K562 (cell line): ENCODE measurements around the gene EIF3K. TPM values are rescaled to one million over a fixed set of nuclear protein-coding genes. Genes with fewer than 3 reads are reported as not detected.

ENCODE experiments used
- ATAC-seq: fragments of 200-7000 bp; cut with Tn5 transposase; 3 replicates; pipeline ENCODE4 v1.9.1; 2020; ENCODE audit warnings: moderate library complexity
- BruUV-seq: library from RNA; stranded (reverse); fragments of 400-500 nt; replicated peaks from 2 replicates; lab custom pipeline; 2021; lab: Mats Ljungman, UMichigan
- CTCF ChIA-PET: fragments of 300-600 bp; formaldehyde crosslinking; extraction: SDS; loops from one replicate; lab custom pipeline; 2021; ENCODE audit warnings: low intra/inter-chr PET ratio; lab: Yijun Ruan, JAX
- POLR2A ChIA-PET: fragments of 300-600, 350-650 bp; sonication (Branson Sonifier 250); formaldehyde crosslinking; extraction: SDS; loops from one replicate; lab custom pipeline; 2021; ENCODE audit warnings: antibody characterized with exemption, inconsistent platforms; lab: Yijun Ruan, JAX
- DNase-seq, 4 experiments: peaks; one replicate each; pipeline versions ENCODE4 v3.0.0 to v3.0.0-alpha.2; 2011 to 2018; ENCODE audit warnings: low spot score in 3 of 4, mixed read lengths in 3 of 4; ENCODE audit errors: extremely low read depth in 1 of 4
- FAIRE-seq: peaks from 2 replicates; lab custom pipeline; 2011; peaks lifted over from hg19 to GRCh38; lab: Jason Lieb, UNC
- H2AFZ ChIP-seq: 2 replicates; pipeline ENCODE4 v1.6.0; 2011; ENCODE audit warnings: low read depth, low read length, control low read depth, inconsistent platforms
- H3K27ac ChIP-seq: fragments of 200-600 bp; 3 replicates; pipeline ENCODE4 v1.8.0; 2011; ENCODE audit warnings: low read depth, mild to moderate bottlenecking, control low read depth, inconsistent platforms, low read length, moderate library complexity, mixed read lengths; ENCODE audit errors: extremely low read depth
- H3K27me3 ChIP-seq, 2 experiments: fragments of 300-600 bp in 1 of 2; 2 replicates in 1 of 2; 3 replicates in 1 of 2; pipeline versions ENCODE4 v1.6.0 to v1.8.0; 2011; ENCODE audit warnings: inconsistent platforms in 2 of 2, low read length in 2 of 2, mild to moderate bottlenecking in 1 of 2, mixed read lengths in 1 of 2, moderate library complexity in 1 of 2; ENCODE audit not compliant: control insufficient read depth in 2 of 2, insufficient read depth in 2 of 2
- H3K36me3 ChIP-seq: fragments of 300-600 bp; 3 replicates; pipeline ENCODE4 v1.8.0; 2011; ENCODE audit warnings: mild to moderate bottlenecking, low read length, inconsistent platforms; ENCODE audit not compliant: control insufficient read depth, insufficient read depth
- H3K4me1 ChIP-seq, 2 experiments: fragments of 200-600 bp in 1 of 2; replicated peaks in 1 of 2; 2 replicates in 1 of 2; 3 replicates in 1 of 2; pipeline versions ENCODE4 v1.5.1 to v1.8.0; 2011; ENCODE audit warnings: inconsistent platforms in 2 of 2, low read length in 2 of 2, mild to moderate bottlenecking in 1 of 2, mixed read lengths in 1 of 2, moderate library complexity in 1 of 2; ENCODE audit not compliant: control insufficient read depth in 2 of 2, insufficient read depth in 2 of 2
- H3K4me2 ChIP-seq: 2 replicates; pipeline ENCODE4 v1.6.1; 2011; ENCODE audit warnings: low read length, control low read depth, inconsistent platforms, mixed read lengths; ENCODE audit not compliant: insufficient read depth
- H3K4me3 ChIP-seq: fragments of 200-600 bp; sonication (generic), shearing (Covaris generic); 2 replicates; pipeline ENCODE4 v1.5.1; 2016; ENCODE audit warnings: control low read depth, inconsistent platforms
- H3K79me2 ChIP-seq: fragments of 200-600 bp; 3 replicates; pipeline ENCODE4 v1.8.0; 2011; ENCODE audit warnings: low read length, inconsistent platforms; ENCODE audit not compliant: control insufficient read depth, insufficient read depth
- H3K9ac ChIP-seq, 2 experiments: 2 replicates each; pipeline versions ENCODE4 v1.6.0 to v1.6.1; 2011; ENCODE audit warnings: low read depth in 2 of 2, low read length in 2 of 2, control low read depth in 1 of 2, inconsistent platforms in 1 of 2, mild to moderate bottlenecking in 1 of 2, mixed read lengths in 1 of 2; ENCODE audit not compliant: insufficient read depth in 1 of 2
- H3K9me1 ChIP-seq: one replicate; pipeline ENCODE4 v1.6.0; 2011; ENCODE audit warnings: inconsistent platforms, mild to moderate bottlenecking, low read length, moderate library complexity; ENCODE audit not compliant: control insufficient read depth, insufficient read depth
- H3K9me3 ChIP-seq: replicated peaks from 2 replicates; pipeline ENCODE4 v1.5.1; 2011; ENCODE audit warnings: low read depth, low read length, inconsistent platforms; ENCODE audit not compliant: control insufficient read depth, insufficient read depth
- H4K20me1 ChIP-seq: replicated peaks from 2 replicates; pipeline ENCODE4 v1.6.1; 2011; ENCODE audit warnings: low read length, inconsistent platforms, mixed read lengths; ENCODE audit not compliant: control insufficient read depth, insufficient read depth
- BCOR ChIP-seq: fragments of 450-650 bp; IDR thresholded peaks from 2 replicates; pipeline ENCODE4 v1.6.1; 2016
- CBFA2T2 ChIP-seq: fragments of 450-650 bp; conservative IDR thresholded peaks from 2 replicates; pipeline ENCODE4 v1.6.1; 2017; ENCODE audit warnings: mild to moderate bottlenecking
- ILK ChIP-seq: fragments of 450-650 bp; IDR thresholded peaks from 2 replicates; pipeline ENCODE4 v1.6.1; 2016; ENCODE audit warnings: missing genetic modification characterization, low read depth, mild to moderate bottlenecking, missing compliant biosample characterization, moderate library complexity, borderline replicate concordance
- KDM1A ChIP-seq, 2 experiments: fragments of 450-650 bp; IDR thresholded peaks; 2 replicates each; pipeline ENCODE4 v1.6.1; 2016; ENCODE audit warnings: mild to moderate bottlenecking in 2 of 2
- NR1H2 ChIP-seq: sonication (generic); formaldehyde crosslinking; IDR thresholded peaks from 2 replicates; pipeline ENCODE4 v1.4.0; 2020; ENCODE audit warnings: mild to moderate bottlenecking, missing genetic modification reagents
- OTX1 ChIP-seq: fragments of 450-650 bp; formaldehyde crosslinking; IDR thresholded peaks from 2 replicates; pipeline ENCODE4 v1.4.0; 2022; ENCODE audit warnings: mild to moderate bottlenecking
- POLR2G ChIP-seq: fragments of 200-400 bp; formaldehyde crosslinking; IDR thresholded peaks from 2 replicates; pipeline ENCODE4 v1.6.1; 2017; ENCODE audit warnings: low read depth, mild to moderate bottlenecking, antibody characterized with exemption, low read length, moderate library complexity
- RBM25 ChIP-seq: fragments of 200-400 bp; formaldehyde crosslinking; IDR thresholded peaks from 2 replicates; pipeline ENCODE4 v1.6.1; 2018; ENCODE audit warnings: low read length, low read depth, moderate library complexity; ENCODE audit not compliant: severe bottlenecking
- TCF7 ChIP-seq: sonication (generic); IDR thresholded peaks from 2 replicates; pipeline ENCODE4 v1.6.1; 2016; ENCODE audit warnings: antibody characterized with exemption, borderline replicate concordance
- ZFX ChIP-seq: sonication (generic); formaldehyde crosslinking; IDR thresholded peaks from 2 replicates; pipeline ENCODE4 v1.8.0; 2022; ENCODE audit warnings: mild to moderate bottlenecking, missing genetic modification reagents, moderate library complexity
- ZNF695 ChIP-seq: fragments of 450-650 bp; formaldehyde crosslinking; IDR thresholded peaks from 2 replicates; pipeline ENCODE4 v1.4.0; 2020; ENCODE audit warnings: mild to moderate bottlenecking, moderate library complexity
- ZNF699 ChIP-seq: fragments of 250-450 bp; sonication (Bioruptor Pico); IDR thresholded peaks from 2 replicates; pipeline ENCODE4 v1.8.0; 2021; ENCODE audit warnings: mild to moderate bottlenecking, moderate library complexity; ENCODE audit not compliant: insufficient replicate concordance
- WGBS: fragments of 100-300 bp; shearing (Covaris generic); methylation state at CpG from one replicate; pipeline ENCODE4 v1.1.6; 2016; ENCODE audit warnings: low coverage, mixed read lengths; ENCODE audit not compliant: insufficient coverage; ENCODE audit errors: missing lambda C conversion rate; 5-methylcytosine and 5-hydroxymethylcytosine counted together
- in situ Hi-C: fragments of 300-500 bp; cut with MboI; formaldehyde crosslinking; loops from 4 replicates; pipeline ENCODE4 v1.15.0; 2018; ENCODE audit warnings: inconsistent platforms, mixed read lengths
- intact Hi-C: fragments of 100-400 bp; cut with micrococcal nuclease; formaldehyde crosslinking; loops from 2 replicates; pipeline ENCODE4 v1.14.2; 2022
- polyA plus RNA-seq, 8 experiments: library from polyadenylated mRNA; depleted of rRNA in 4 of 8; stranded (reverse) in 5 of 8; unstranded in 3 of 8; fragments of >200 nt; fragmentation: Nextera tagmentation in 2 of 8; fragmentation: Illumina TruSeq in 1 of 8; extraction: Ambion mirVana in 2 of 8; extraction: Trizol in 1 of 8; gene quantifications; 2 replicates each; pipeline versions ENCODE4 v1.2.1 to v1.2.3, GENCODE V29; 2011 to 2014; ENCODE audit warnings: inconsistent platforms in 1 of 8, missing spikeins in 1 of 8
- total RNA-seq, 7 experiments: library from RNA; depleted of rRNA in 6 of 7; stranded (reverse); fragments of >200 nt in 6 of 7; fragmentation: Illumina TruSeq in 2 of 7; extraction: Trizol in 2 of 7; gene quantifications; 2 replicates each; pipeline versions ENCODE4 v1.2.1 to v1.2.3, GENCODE V29; 2011 to 2021; ENCODE audit warnings: low replicate concordance in 1 of 7
- TF ChIP-seq, protein P1 (sequence below): sonication (generic); formaldehyde crosslinking; IDR thresholded peaks from 2 replicates; pipeline ENCODE4 v1.8.0; 2022; ENCODE audit warnings: mild to moderate bottlenecking, missing genetic modification reagents
- TF ChIP-seq, protein P2 (sequence below): sonication (generic); formaldehyde crosslinking; IDR thresholded peaks from 2 replicates; pipeline ENCODE4 v1.8.0; 2022; ENCODE audit warnings: mild to moderate bottlenecking, missing genetic modification reagents
- TF ChIP-seq, protein P3 (sequence below): fragments of 150-350 bp; IDR thresholded peaks from 2 replicates; pipeline ENCODE4 v1.6.1; 2014; ENCODE audit warnings: low read depth, mild to moderate bottlenecking, low read length, borderline replicate concordance

The EIF3K gene
- total and polyA plus RNA-seq, 9 of the 15 experiments (the other 6 are each of a cell fraction or from before 2014, with no cell fraction given) = 387 to 1,827 (median 733) TPM

DNA sequence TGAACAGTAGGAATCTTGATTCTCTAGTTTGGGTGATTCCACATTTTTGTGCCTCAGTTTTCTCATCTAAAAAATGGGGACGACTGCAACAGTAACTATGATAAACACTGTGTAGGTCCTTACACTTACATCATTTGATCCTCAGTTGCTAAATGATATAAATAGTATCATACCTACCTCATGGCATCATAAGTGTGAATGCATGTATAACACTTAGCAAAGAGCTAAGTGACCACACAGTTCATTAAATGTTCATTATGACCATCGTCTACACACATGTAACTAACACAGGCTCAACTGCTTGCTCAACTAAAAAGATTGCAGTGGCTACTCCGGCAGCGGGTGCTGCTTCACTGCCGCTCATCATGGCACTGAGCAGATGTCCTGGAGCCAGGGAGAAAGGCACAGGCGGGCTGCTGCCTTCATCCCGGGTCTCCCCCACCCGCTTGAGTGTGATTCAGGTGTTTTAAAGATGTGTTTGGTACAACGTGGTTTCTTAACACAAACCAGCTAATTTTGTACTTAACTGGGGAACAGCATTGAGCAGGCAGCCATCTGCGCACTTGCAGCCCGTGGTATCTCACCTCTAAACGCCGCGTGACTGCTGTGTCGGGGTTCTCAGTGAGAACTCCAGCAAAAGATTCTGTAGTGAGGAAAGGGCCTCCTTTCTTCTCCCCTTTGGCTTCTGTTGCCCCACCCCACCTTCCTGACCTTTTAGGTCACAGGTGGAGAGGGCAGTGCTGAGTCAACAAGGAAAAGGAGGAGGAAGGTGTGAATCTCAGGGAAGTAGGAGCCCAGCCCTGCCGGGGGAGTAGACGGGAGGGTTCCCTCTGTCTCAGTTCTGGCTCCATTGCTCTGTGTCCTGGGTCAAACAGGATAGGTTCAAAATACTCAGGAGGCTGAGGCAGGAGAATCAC lies 16.8 kb downstream of the EIF3K start:
- intact Hi-C loops = loop anchor here (2.0 to 10.0 kb wide), 4 partner anchors 42 to 295 kb away; partner anchors contain the start of genes MRPS12 and SARS2
- H3K79me2 ChIP-seq = no peaks in the 10 kb centered on the region

More for the DNA sequence above, 16.8 kb downstream of the EIF3K start:
- POLR2A ChIA-PET = interaction anchor here (0.7 to 2.1 kb wide), 2 partner anchors 17 to 185 kb away, joined by 4 to 13 read pairs; partner anchors contain the start of gene EIF3K
- no peak overlapping the region for H3K4me3 ChIP-seq
- 79% methylated on average over 17 of the region's 17 CpGs for WGBS
- BruUV-seq = no TSS peak
- FAIRE-seq = no peak
- H4K20me1 ChIP-seq = no peaks in the 10 kb centered on the region
- in situ Hi-C loops = no loop called here
- DNase-seq = no peak
- CTCF ChIA-PET = interaction anchor here (0.7 to 1.9 kb wide), 9 partner anchors 91 to 734 kb away, joined by 3 to 12 read pairs (median 3); partner anchors contain the start of genes FAM98C, MRPS12 and SARS2
- no peaks in the 10 kb centered on the region for H3K27me3 ChIP-seq
- no peak for ATAC-seq
- H3K9me1 ChIP-seq = no peaks in the 10 kb centered on the region
- H2AFZ ChIP-seq = no peak overlapping the region
- peaks cover 63% of the 10 kb centered on the region for H3K36me3 ChIP-seq
- peaks cover 14 to 37% of the 10 kb centered on the region in 2 experiments; a peak in 4 of 5 replicates for H3K4me1 ChIP-seq
- H3K4me2 ChIP-seq = no peak overlapping the region
- 0 out of 3 replicates have a peak overlapping the region, but pooled peaks have one; percentile 14 for H3K27ac ChIP-seq
- H3K9me3 ChIP-seq = no peaks in the 10 kb centered on the region
- H3K9ac ChIP-seq = peak overlapping the region in 1 of 2 experiments; percentile 54; a peak in 1 of 4 replicates
- no peak for TF ChIP-seq ILK
- peak; percentile 28 to 37; a peak in 1 of 4 replicates for TF ChIP-seq KDM1A (IDR thresholded peaks at IDR 0.05)
- TF ChIP-seq, protein P1, sequence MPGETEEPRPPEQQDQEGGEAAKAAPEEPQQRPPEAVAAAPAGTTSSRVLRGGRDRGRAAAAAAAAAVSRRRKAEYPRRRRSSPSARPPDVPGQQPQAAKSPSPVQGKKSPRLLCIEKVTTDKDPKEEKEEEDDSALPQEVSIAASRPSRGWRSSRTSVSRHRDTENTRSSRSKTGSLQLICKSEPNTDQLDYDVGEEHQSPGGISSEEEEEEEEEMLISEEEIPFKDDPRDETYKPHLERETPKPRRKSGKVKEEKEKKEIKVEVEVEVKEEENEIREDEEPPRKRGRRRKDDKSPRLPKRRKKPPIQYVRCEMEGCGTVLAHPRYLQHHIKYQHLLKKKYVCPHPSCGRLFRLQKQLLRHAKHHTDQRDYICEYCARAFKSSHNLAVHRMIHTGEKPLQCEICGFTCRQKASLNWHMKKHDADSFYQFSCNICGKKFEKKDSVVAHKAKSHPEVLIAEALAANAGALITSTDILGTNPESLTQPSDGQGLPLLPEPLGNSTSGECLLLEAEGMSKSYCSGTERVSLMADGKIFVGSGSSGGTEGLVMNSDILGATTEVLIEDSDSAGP (CRISPR knock-in tag) = no peak
- TF ChIP-seq, protein P2, sequence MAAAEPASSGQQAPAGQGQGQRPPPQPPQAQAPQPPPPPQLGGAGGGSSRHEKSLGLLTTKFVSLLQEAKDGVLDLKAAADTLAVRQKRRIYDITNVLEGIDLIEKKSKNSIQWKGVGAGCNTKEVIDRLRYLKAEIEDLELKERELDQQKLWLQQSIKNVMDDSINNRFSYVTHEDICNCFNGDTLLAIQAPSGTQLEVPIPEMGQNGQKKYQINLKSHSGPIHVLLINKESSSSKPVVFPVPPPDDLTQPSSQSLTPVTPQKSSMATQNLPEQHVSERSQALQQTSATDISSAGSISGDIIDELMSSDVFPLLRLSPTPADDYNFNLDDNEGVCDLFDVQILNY (CRISPR knock-in tag) = no peak
- TF ChIP-seq CBFA2T2 = no peak
- TF ChIP-seq ZNF695 (CRISPR knock-in tag) = no peak
- TF ChIP-seq NR1H2 (CRISPR knock-in tag) = no peak
- TF ChIP-seq, protein P3, sequence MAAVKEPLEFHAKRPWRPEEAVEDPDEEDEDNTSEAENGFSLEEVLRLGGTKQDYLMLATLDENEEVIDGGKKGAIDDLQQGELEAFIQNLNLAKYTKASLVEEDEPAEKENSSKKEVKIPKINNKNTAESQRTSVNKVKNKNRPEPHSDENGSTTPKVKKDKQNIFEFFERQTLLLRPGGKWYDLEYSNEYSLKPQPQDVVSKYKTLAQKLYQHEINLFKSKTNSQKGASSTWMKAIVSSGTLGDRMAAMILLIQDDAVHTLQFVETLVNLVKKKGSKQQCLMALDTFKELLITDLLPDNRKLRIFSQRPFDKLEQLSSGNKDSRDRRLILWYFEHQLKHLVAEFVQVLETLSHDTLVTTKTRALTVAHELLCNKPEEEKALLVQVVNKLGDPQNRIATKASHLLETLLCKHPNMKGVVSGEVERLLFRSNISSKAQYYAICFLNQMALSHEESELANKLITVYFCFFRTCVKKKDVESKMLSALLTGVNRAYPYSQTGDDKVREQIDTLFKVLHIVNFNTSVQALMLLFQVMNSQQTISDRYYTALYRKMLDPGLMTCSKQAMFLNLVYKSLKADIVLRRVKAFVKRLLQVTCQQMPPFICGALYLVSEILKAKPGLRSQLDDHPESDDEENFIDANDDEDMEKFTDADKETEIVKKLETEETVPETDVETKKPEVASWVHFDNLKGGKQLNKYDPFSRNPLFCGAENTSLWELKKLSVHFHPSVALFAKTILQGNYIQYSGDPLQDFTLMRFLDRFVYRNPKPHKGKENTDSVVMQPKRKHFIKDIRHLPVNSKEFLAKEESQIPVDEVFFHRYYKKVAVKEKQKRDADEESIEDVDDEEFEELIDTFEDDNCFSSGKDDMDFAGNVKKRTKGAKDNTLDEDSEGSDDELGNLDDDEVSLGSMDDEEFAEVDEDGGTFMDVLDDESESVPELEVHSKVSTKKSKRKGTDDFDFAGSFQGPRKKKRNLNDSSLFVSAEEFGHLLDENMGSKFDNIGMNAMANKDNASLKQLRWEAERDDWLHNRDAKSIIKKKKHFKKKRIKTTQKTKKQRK = no peak
- TF ChIP-seq OTX1 = no peak
- TF ChIP-seq ZNF699 = no peak
- TF ChIP-seq ZFX (CRISPR knock-in tag) = no peak
- no peak for TF ChIP-seq TCF7
- TF ChIP-seq BCOR = peak; percentile 72
- peak; percentile 68 for TF ChIP-seq RBM25
- peak; percentile 38; the same call in 1 of the 2 replicates for TF ChIP-seq POLR2G
